GM18873 (cell line): ENCODE data around the gene ABCA3.
"Not testable (repeated sequence)": the region's sequence is repeated elsewhere in the genome, so short reads cannot be mapped to it uniquely, and the experiment has no call there.

Experiments
- ATAC-seq: cut with Tn5 transposase; IDR thresholded peaks from one replicate; pipeline ENCODE4 v1.9.1; 2021; ENCODE audit warnings: mild to moderate bottlenecking, moderate library complexity, moderate number of reproducible peaks; ENCODE audit not compliant: unreplicated experiment, low FRiP score

The ABCA3 gene

GRCh38 chr16:2263026-2263425, 77.5 kb downstream of the ABCA3 start:
- not testable (repeated sequence) for ATAC-seq

- ATAC-seq = no peak
Observed at GRCh38 chr16:2260250-2260649, 80.3 kb downstream of the ABCA3 start.

GRCh38 chr16:2258530-2258929, 82.0 kb downstream of the ABCA3 start:
- ATAC-seq = not testable (repeated sequence)

- no peak for ATAC-seq
Observed at GRCh38 chr16:2257726-2258125, 82.8 kb downstream of the ABCA3 start.

GRCh38 chr16:2256531-2257140, 83.9 kb downstream of the ABCA3 start:
- no peak for ATAC-seq

- ATAC-seq = no peak
Observed at GRCh38 chr16:2253293-2253692, 87.2 kb downstream of the ABCA3 start.

- no peak for ATAC-seq
Observed at GRCh38 chr16:2252806-2253148, 87.8 kb downstream of the ABCA3 start.

GRCh38 chr16:2251296-2252111, 89.0 kb downstream of the ABCA3 start, which contains the start of gene ECI1:
ECI1 (minus strand) TSS chr16:2251587; CDS start chr16:2251566, 21 bp downstream.
- ATAC-seq = peak; percentile 67

- no peak for ATAC-seq
Observed at GRCh38 chr16:2250652-2251295, 89.8 kb downstream of the ABCA3 start.

GRCh38 chr16:2246301-2246885, 94.1 kb downstream of the ABCA3 start:
- no peak for ATAC-seq

- no peak for ATAC-seq
Observed at GRCh38 chr16:2244926-2245795, 95.4 kb downstream of the ABCA3 start.

- ATAC-seq = no peak
Observed at GRCh38 chr16:2244301-2244700, 96.2 kb downstream of the ABCA3 start.

- ATAC-seq = no peak
Observed at GRCh38 chr16:2243781-2244180, 96.7 kb downstream of the ABCA3 start.

- ATAC-seq = no peak
Observed at GRCh38 chr16:2243031-2243528, 97.4 kb downstream of the ABCA3 start.

GRCh38 chr16:2242598-2242997, 97.9 kb downstream of the ABCA3 start:
- ATAC-seq = no peak

GRCh38 chr16:2240331-2240730, 100.2 kb downstream of the ABCA3 start:
- not testable (repeated sequence) for ATAC-seq

- ATAC-seq = no peak
Observed at GRCh38 chr16:2238838-2239675, 101.5 kb downstream of the ABCA3 start.

GRCh38 chr16:2238150-2238837, 102.2 kb downstream of the ABCA3 start:
- ATAC-seq = no peak
